OCI-LY1 (cell line): ENCODE data around the gene ALPK1.

Experiments used
- H2AFZ ChIP-seq: fragments of 200-600 bp; sonication (generic), shearing (Covaris generic); 2 replicates; pipeline ENCODE4 v1.6.0; 2014; ENCODE audit warnings: antibody characterized with exemption, mild to moderate bottlenecking, low read length
- H3F3A ChIP-seq: fragments of 200-600 bp; sonication (generic), shearing (Covaris generic); 2 replicates; pipeline ENCODE4 v1.6.0; 2014; ENCODE audit warnings: mild to moderate bottlenecking, antibody characterized with exemption, low read length, moderate library complexity; ENCODE audit not compliant: insufficient read depth
- H3K27ac ChIP-seq: fragments of 200-600 bp; sonication (generic); 2 replicates; pipeline ENCODE4 v1.5.1; 2014; ENCODE audit warnings: low read length, mixed run types, mild to moderate bottlenecking, low read depth; ENCODE audit not compliant: poor library complexity, severe bottlenecking
- H3K27me3 ChIP-seq: fragments of 200-600 bp; sonication (generic); 2 replicates; pipeline ENCODE4 v1.6.0; 2014; ENCODE audit warnings: antibody characterized with exemption, mild to moderate bottlenecking, low read length, moderate library complexity; ENCODE audit not compliant: insufficient read depth
- H3K36me3 ChIP-seq: fragments of 200-600 bp; sonication (generic); 2 replicates; pipeline ENCODE4 v1.6.1; 2014; ENCODE audit warnings: mild to moderate bottlenecking, antibody characterized with exemption, low read length, moderate library complexity, mixed read lengths; ENCODE audit not compliant: insufficient read depth
- H3K4me1 ChIP-seq: fragments of 200-600 bp; sonication (generic); 2 replicates; pipeline ENCODE4 v1.5.1; 2014; ENCODE audit warnings: mild to moderate bottlenecking, low read length, moderate library complexity; ENCODE audit not compliant: insufficient read depth, severe bottlenecking
- H3K4me2 ChIP-seq: fragments of 200-600 bp; sonication (generic), shearing (Covaris generic); 2 replicates; pipeline ENCODE4 v1.6.1; 2014; ENCODE audit warnings: low read length
- H3K4me3 ChIP-seq: fragments of 200-600 bp; sonication (generic); 2 replicates; pipeline ENCODE4 v1.5.1; 2014; ENCODE audit warnings: low read length, low read depth, mild to moderate bottlenecking, mixed read lengths; ENCODE audit not compliant: poor library complexity, severe bottlenecking
- H3K79me2 ChIP-seq: fragments of 200-600 bp; shearing (Covaris generic); 2 replicates; pipeline ENCODE4 v1.6.1; 2016; ENCODE audit warnings: mixed run types, low read length, mixed read lengths; ENCODE audit not compliant: insufficient read depth
- H3K9ac ChIP-seq: fragments of 200-600 bp; sonication (generic), shearing (Covaris generic); 2 replicates; pipeline ENCODE4 v1.6.1; 2014; ENCODE audit warnings: mild to moderate bottlenecking, low read length, mixed read lengths
- H3K9me2 ChIP-seq: fragments of 200-600 bp; sonication (generic), shearing (Covaris generic); 2 replicates; pipeline ENCODE4 v1.6.1; 2014; ENCODE audit warnings: low read depth, mild to moderate bottlenecking, low read length, mixed read lengths
- H3K9me3 ChIP-seq: fragments of 200-600 bp; shearing (Covaris generic); 2 replicates; pipeline ENCODE4 v1.6.1; 2014; ENCODE audit warnings: low read length, mixed read lengths
- H4K20me1 ChIP-seq: fragments of 200-600 bp; sonication (generic), shearing (Covaris generic); 2 replicates; pipeline ENCODE4 v1.6.0; 2016; ENCODE audit warnings: mild to moderate bottlenecking, low read length; ENCODE audit not compliant: insufficient read depth
- EZH2 ChIP-seq: fragments of 200-600 bp; sonication (generic), shearing (Covaris generic); IDR thresholded peaks from 2 replicates; pipeline ENCODE4 v1.8.0; 2017; ENCODE audit warnings: borderline replicate concordance, mixed run types, mild to moderate bottlenecking, antibody characterized with exemption, low read length, moderate library complexity, mixed read lengths
- TF ChIP-seq, protein P1 (sequence below): fragments of 200-600 bp; sonication (generic), shearing (Covaris generic); IDR thresholded peaks from 2 replicates; pipeline ENCODE4 v1.5.1; 2017; ENCODE audit warnings: mild to moderate bottlenecking, antibody characterized with exemption, low read length, moderate library complexity, mixed read lengths

Gene ALPK1

DNA sequence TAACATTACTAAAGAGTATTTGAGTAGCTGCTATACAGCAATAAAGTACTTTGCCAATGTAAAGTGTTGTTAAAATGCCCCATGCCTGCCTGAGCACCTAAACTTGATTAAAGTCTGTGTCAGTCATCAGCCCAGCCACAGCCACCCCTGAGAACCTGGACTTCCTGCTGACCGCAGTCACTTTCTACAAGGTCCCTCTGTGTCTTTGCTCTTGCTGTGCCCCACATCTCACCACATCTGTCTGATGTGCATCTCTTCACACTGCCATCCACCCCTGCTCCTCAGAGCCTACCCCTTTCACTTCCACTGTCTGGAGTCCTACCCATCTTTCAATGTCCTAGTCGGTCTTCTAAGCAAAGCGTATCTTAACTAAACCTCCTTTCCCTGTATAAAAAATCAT, 25.7 kb downstream of the ALPK1 start:
- H3K9ac ChIP-seq: no peak overlapping the region
- H3K9me2 ChIP-seq: no peaks in the 10 kb centered on the region

DNA sequence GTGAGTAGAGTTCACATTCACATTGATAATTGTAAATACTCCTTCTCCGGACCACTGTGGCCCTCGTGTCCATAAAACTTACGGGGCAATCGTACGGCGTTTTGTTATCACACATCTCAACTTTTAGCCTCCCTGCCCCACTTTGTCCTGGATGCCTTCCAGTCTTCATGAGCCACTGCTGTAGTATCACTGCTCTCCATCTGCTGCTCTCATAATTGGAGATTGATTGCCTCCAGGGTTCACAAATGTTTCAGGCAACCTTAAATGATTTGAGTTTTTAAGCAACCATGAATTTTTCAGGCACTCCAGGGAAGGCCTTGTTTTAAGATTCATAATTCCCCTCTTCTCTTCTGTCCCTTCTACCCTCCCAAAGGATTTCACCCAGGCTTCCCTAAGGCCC, 28.4 kb downstream of the ALPK1 start:
- Histone ChIP-seq H3K27ac (no peak overlapping the region), H2AFZ (no peak overlapping the region), H3K79me2 (no peaks in the 10 kb centered on the region), H3K9me2 (no peaks in the 10 kb centered on the region), H3K9ac (no peak overlapping the region), H3K27me3 (no peaks in the 10 kb centered on the region), H3F3A (no peaks in the 10 kb centered on the region), H3K4me3 (no peak overlapping the region), H3K4me2 (no peak overlapping the region), H3K36me3 (no peaks in the 10 kb centered on the region), H3K4me1 (peaks cover 9% of the 10 kb centered on the region), H3K9me3 (no peaks in the 10 kb centered on the region), H4K20me1 (no peaks in the 10 kb centered on the region)
- TF ChIP-seq, protein P1, sequence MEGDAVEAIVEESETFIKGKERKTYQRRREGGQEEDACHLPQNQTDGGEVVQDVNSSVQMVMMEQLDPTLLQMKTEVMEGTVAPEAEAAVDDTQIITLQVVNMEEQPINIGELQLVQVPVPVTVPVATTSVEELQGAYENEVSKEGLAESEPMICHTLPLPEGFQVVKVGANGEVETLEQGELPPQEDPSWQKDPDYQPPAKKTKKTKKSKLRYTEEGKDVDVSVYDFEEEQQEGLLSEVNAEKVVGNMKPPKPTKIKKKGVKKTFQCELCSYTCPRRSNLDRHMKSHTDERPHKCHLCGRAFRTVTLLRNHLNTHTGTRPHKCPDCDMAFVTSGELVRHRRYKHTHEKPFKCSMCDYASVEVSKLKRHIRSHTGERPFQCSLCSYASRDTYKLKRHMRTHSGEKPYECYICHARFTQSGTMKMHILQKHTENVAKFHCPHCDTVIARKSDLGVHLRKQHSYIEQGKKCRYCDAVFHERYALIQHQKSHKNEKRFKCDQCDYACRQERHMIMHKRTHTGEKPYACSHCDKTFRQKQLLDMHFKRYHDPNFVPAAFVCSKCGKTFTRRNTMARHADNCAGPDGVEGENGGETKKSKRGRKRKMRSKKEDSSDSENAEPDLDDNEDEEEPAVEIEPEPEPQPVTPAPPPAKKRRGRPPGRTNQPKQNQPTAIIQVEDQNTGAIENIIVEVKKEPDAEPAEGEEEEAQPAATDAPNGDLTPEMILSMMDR: no peak
- no peak for TF ChIP-seq EZH2

More for the DNA sequence above, 25.7 kb downstream of the ALPK1 start:
- H3K4me2 ChIP-seq: no peak overlapping the region
- no peaks in the 10 kb centered on the region for H3K9me3 ChIP-seq
- no peaks in the 10 kb centered on the region for H3K36me3 ChIP-seq
- H3K27me3 ChIP-seq: no peaks in the 10 kb centered on the region
- no peak for TF ChIP-seq EZH2
- TF ChIP-seq, protein P1: no peak
- no peaks in the 10 kb centered on the region for H4K20me1 ChIP-seq
- H3K4me3 ChIP-seq: no peak overlapping the region
- H2AFZ ChIP-seq: no peak overlapping the region
- H3F3A ChIP-seq: no peaks in the 10 kb centered on the region
- H3K4me1 ChIP-seq: peaks cover 9% of the 10 kb centered on the region
- H3K79me2 ChIP-seq: no peaks in the 10 kb centered on the region
- no peak overlapping the region for H3K27ac ChIP-seq

DNA sequence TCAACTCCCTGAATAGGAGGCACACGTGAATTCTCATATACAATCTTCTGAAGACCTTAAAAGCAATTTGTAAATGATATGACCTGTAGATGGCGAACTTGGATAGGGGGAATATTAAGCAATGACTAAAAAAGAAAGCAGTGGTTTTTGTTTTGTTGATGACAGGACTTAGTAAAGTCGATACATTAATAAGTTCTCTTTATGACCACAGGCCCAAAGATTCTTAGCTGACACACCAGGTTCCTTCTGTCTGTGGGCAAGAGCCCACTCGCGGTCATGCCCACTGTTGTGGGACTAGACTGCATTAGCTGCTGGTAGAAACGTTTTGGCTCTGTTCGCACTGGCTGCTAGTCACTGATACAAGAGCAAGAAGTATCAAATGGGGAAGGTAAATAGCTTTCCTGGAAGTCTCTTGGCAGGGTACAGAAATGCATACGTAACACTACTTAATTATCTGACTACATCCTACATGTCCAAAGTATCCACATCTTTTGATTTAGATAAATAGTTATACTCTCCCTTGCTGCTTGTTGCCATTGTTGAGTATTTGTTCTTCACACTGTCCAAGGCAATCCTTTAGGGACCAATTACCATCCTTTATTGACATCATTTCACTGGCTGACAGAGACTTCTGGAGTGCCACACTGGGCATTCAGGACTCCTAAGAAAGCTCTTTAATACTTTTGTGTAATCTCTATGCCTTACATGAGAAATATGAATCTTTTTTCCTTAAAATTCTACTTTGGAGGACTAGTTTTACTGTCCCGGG, 31.0 kb downstream of the ALPK1 start:
- TF ChIP-seq EZH2: no peak
- TF ChIP-seq, protein P1: peak; percentile 64
- Histone ChIP-seq H3K27ac (no peak overlapping the region), H2AFZ (no peak overlapping the region), H3K9me3 (no peaks in the 10 kb centered on the region), H3F3A (no peaks in the 10 kb centered on the region), H3K36me3 (no peaks in the 10 kb centered on the region), H3K4me1 (no peaks in the 10 kb centered on the region), H3K4me3 (no peak overlapping the region), H3K9me2 (no peaks in the 10 kb centered on the region), H3K4me2 (no peak overlapping the region), H3K9ac (no peak overlapping the region), H3K27me3 (no peaks in the 10 kb centered on the region), H3K79me2 (no peaks in the 10 kb centered on the region), H4K20me1 (no peaks in the 10 kb centered on the region)
